ENCODE data around the gene ACTL6B. TPM values are rescaled to one million over a fixed set of nuclear protein-coding genes. Genes with fewer than 3 reads are reported as not detected.
"Not testable (repeated sequence)": the region's sequence is repeated elsewhere in the genome, so short reads cannot be mapped to it uniquely, and the experiment has no call there.

ACTL6B gene
- not detected for total RNA-seq

DNA sequence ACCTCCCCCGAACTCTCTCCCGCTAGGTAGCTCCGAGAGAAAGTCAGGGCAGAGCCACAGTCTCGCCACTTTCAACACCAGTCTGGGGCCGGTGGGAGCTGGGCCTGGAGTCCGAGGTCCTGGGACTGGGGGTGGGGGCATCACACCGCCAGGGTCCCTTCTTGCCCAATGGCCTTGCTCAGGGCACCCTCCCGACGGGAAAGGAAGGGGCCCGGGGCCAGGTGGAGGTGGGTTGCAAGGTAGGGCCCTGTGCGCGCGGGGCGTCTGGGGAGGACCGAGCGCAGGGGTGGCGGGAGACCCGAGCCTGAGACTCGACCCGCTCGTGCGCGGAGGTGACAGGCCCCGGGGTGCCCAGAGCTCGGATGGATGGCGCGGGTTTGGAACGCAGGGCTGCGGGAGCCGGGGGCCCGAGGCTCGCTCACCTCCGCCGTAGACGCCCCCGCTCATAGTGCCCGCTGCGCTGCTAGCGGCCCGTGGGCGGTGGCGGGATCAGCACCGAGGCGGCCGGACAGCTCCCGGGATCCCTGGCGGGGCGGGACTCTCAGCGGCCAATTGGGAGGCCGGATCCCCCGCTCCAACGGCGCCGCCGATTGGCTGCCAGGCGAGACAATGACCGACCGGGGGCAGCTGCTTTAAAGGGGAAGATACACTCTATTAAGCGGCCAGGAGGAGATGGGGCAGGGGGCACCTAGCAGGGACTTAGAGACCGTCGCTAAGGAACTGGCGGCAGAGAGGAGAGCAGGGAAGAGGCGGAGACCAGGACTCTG is at the start of gene ACTL6B:
TSS of gene ACTL6B (minus strand) at position 541 of the 767 bp plus-strand sequence. CDS start at position 447, 94 bp downstream.
- intact Hi-C loops (cut with DNase I), result no loop called here
- peak; percentile 74 for ATAC-seq
- DNase-seq (ENCODE audit: low spot score), result no peak

DNA sequence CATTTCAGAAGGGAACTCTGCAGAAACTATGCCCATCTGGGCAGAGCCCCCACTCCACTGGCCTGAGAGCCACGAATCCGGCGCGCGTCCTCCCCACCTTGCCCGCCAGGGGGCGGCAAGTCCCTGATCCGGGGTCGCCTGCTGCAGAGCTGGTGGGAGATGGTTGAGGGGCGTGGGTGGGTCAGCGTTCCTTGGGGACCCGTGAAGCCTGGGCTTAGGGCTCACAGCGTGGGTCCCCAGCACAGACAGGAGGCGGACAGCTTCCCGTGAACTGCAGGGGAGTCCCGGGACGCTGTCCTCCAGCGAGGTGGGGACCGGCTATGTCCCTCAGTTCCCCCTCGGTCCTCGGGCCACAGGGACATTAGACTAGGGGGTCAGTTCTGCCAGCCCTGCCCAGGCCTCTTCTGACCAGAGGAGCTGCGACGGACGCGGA is 49.1 kb upstream of the ACTL6B start:
- intact Hi-C loops (cut with DNase I), result loop anchor here (2.0 kb wide), 1 partner anchor 145 kb away; no protein-coding TSS in a partner anchor
- DNase-seq (ENCODE audit: low spot score), result peak; percentile 90
- ATAC-seq, result peak; percentile 83

DNA sequence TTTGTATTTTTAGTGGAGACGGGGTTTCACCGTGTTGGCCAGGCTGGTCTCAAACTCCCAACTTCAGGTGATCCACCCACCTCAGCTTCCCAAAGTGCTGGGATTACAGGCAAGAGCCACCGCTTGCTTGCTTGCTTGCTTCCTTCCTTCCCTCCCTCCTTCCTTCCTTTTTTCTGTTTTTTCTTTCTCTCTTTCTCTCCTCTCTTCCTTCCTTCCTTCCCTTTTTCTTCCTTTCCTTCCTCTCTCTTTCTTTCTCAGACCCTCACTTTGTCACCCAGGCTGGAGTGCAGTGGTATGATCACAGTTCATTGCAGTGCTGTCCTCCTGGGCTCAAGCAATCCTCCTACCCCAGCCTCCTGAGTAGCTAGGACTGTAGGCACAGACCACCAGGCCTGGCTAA is 44.8 kb upstream of the ACTL6B start:
- DNase-seq (ENCODE audit: low spot score); ATAC-seq; intact Hi-C loops (cut with DNase I): not testable (repeated sequence)

DNA sequence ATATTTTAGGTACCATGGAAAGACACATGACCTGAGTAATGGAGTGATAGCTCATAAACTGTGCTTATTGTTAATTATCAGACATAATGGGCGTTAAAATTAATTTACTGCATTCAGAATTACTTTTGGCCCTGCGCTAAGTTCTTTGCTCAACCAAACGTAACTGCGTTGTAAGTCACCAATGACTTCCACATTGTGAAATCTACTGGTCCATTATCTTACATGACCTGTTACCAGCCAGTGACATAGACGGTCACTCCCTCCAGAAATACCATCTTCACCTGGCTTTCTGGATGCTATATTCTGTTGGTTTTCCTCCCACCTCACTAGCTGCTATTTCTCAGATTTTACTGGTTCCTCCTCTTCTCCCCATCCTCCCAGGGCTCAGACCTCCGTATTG is 42.8 kb upstream of the ACTL6B start:
- no peak for ATAC-seq
- intact Hi-C loops (cut with DNase I), result no loop called here
- DNase-seq (ENCODE audit: low spot score), result no peak

DNA sequence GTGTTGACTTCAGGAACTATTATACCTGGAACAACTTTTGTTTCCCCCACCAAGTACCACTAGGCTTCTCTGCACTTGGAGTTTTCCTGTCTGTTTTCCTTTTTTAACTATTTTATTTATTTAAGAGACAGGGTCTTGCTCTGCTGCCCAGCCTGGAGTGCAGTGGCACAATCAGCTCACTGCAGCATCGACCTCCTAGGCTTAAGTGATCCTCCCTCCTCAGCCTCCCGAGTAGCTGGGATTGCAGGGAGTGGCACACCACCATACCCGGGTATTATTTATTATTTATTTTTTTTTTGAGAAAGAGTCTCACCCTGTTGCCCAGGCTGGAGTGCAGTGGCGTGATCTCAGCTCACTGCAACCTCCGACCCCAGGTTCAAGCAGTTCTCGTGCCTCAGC is 39.9 kb upstream of the ACTL6B start:
- intact Hi-C loops (cut with DNase I), result no loop called here
- ATAC-seq, result no peak
- DNase-seq (ENCODE audit: low spot score), result no peak

DNA sequence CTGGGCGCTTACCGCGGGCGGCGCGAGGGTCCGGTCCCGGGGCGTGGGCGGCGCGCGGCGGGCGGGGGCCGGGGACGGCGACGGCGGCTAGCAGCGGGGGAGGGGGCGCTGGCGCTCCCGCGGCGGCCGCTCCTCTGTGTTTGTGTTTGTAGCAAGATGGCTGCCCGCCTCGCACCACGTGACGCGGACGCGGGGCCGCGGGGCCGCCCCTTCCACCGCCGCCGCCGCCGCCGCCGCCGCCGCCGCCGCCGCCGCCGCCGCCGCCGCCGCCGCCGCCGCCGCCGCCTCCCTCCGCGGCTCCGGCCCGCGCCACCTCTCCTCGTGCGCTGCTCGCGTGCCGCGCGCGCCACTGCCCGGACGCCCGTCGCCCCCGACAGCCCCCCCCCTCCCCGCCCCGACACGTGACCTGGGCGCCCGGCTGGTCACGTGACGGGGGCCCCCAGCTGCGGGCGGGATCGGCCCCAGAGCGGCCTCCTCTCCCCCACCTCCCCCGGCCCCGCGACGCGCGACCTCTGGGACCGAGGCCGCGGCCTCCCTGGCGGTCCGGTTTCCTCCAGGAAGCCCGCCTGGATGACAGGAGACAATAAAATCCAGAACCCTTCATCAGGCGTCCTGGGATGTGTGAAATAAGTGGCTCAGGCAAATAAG is 38.0 kb upstream of the ACTL6B start, which contains the start of gene GIGYF1:
TSS of gene GIGYF1 (minus strand) at position 153 of the 648 bp plus-strand sequence. CDS start 6,012 bp downstream, outside the sequence.
- intact Hi-C loops (cut with DNase I), result loop anchor here (5.0 kb wide), 1 partner anchor 227 kb away; no protein-coding TSS in a partner anchor
- DNase-seq (ENCODE audit: low spot score) (no peak), ATAC-seq (peak; percentile 41)

DNA sequence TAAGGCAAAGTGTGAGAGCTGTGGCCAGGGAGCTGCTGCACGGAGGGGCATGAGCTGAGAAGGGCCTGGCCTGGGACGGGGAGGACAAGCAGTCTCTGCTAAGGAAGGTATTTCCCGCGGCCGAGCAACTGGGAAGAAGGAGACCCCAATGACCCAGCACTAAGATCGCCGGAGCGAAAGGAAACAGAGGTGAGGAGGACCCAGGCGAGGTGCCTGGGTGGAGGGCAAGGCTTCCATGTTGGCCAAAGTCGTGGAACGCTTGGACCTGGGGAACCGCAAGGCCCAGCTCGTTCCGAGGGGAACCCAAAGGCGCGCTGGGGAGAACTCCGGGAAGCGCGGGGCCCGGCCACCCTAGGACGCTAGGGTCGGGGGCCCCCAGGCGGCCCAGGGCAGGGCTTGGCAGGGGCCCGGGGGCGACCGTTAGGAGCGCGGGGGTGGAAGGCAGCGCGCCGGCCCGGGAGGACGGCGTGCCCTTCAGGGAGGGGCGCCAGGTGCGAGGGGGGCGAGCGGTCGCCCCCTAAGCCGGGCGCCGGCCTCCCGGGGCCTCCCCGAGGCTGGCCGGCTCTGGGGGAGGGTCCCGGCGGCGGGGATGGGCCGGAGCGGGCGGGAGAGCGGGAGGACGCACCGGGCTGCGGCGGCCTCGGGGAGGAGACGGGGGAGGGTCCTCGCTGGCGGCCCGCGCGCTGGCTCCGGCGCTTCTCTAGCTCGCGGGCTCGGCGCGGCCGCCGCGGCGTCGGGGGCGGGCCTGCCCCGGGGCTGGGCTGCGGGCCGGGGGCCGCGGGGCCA is 37.3 kb upstream of the ACTL6B start:
- DNase-seq (ENCODE audit: low spot score) (no peak), ATAC-seq (no peak)
- intact Hi-C loops (cut with DNase I), result loop anchor here (2.0 to 5.0 kb wide), 2 partner anchors 129 to 226 kb away; no protein-coding TSS in a partner anchor

DNA sequence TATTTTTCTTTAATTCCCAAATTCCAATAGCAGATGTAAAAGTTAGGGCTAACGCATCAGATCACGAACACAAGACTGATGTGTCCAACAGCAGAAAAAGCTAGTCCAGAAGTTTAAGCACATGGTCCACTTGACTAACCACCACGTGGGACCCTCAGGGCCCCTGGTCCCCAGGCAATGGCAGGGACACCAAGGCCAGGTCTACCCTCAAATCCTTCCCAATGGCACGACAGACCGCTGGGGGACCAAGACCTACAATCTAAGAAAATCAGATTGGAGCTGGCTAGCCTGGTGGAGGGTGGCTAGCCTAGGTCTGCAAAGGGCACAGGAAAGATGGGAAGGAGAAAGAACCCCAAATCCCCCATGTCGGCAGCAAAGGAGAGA is 36.3 kb upstream of the ACTL6B start:
- intact Hi-C loops (cut with DNase I), result loop anchor here (2.0 to 5.0 kb wide), 2 partner anchors 128 to 225 kb away; no protein-coding TSS in a partner anchor
- ATAC-seq, result no peak
- no peak for DNase-seq (ENCODE audit: low spot score)

DNA sequence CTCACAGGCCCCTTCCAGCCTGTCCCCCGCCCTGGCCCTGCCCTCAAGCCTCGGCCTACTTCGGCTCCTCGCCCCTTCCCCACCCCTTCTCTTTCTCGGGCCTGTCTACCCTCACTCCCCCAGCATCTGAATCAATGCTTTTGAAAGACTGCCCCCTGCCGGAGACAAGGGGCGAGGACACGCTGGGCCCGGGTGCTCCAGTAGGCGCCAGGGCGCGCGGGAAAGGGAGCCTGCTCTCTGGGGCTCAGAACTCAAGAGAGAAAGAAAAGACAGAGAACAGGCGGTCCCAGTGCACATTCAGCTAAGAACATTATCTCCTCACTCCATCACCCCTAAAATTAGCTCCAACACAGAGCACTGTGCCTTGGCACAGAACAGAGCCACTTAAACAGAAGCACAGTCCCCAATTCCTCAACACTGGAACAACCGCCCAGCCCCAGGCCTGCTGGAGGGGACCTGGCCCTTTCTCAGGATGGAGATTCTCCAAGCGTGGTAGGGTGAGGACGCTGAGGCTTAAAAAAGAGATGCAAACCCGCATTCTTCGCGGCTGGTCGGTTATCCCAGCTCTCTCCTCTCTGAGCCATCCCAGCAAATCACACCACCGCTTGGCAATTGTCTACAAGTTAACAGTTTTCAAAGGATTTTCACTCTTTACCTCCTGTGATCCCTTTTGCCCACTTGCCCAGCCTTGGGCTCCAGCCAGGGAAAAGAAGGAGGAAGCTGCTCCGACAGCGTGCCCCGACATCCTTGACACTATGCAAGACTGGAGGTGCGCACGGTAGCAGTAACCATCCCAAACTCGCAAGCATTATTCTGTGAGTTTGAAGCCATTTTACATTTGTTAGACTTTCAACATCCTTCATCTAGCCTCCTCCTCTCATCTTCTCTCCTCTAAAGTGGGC is 35.7 kb upstream of the ACTL6B start:
- peak; percentile 91 for DNase-seq (ENCODE audit: low spot score)
- ATAC-seq, result peak; percentile 88
- intact Hi-C loops (cut with DNase I), result loop anchor here (2.0 to 5.0 kb wide), 2 partner anchors 127 to 225 kb away; no protein-coding TSS in a partner anchor

DNA sequence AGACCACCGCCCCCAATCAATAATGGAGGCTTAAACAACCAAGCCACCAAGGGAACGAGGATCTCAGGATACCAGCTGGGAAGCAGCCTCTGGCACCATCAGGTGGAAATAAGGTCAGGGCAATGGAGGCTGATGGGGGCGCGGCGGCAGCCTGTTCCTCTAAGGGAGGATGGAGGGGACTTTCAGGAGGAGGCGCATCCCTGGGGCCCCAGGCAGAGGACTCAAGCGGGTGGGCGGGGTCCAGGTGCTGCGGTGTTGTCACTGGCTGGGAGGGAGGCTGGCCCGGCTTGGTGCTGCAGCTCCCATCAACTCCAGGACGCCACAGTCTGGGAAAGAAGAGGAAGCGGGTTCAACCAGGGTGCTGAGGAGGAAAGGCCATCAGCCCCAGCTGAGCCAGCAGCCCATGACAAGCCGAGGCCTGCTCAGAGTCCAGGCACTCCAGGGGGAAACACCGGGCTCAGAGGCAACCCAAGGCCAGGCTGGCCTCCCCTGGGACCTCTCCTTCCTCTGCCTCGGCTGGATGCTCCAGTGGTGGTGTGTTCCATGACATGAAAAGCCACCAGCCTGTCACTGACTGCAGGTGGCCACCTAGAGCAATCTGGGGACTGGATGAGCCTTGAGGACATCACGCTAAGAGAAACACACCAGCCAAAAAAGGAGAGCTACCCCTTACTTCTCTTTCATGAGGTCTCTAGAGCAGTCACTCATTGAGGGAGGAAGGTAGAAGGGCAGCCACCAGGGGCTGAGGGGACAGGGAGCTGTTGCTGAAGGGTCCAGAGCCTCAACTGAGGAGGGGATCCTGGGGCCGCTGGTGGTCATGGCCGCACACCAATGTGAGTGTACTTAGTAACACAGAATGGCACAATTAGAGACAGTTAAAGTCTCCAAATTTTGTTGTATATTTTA is 33.2 kb upstream of the ACTL6B start:
- DNase-seq (ENCODE audit: low spot score), result no peak
- no peak for ATAC-seq
- intact Hi-C loops (cut with DNase I), result loop anchor here (5.0 kb wide), 1 partner anchor 222 kb away; no protein-coding TSS in a partner anchor

DNA sequence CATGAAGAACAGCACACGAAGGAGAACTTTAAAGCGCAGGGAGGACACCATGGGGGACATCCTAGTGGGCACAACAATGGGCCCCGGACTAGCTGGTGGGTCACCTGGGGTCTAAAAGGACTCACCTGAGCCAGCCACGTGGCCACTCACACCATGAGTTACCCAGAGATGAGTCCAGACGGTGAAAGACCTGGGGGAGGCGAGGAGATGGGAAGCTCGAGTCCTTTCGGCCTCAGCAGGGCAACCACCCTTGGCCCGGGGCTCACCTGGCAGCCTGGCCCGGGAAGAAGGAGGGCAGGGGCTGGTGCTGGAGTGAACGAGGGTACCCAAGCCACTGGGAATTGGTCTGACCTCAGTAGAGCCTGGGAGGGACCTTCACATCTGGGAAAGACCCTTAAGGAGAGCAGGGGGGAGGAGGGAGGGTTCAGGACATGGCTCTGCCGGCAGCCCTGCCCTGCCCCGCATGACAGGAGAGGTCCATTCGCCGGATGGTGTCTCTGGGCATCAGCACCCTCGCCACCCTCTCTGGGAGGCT is 32.1 kb upstream of the ACTL6B start:
- intact Hi-C loops (cut with DNase I), result no loop called here
- ATAC-seq (no peak), DNase-seq (ENCODE audit: low spot score) (no peak)

DNA sequence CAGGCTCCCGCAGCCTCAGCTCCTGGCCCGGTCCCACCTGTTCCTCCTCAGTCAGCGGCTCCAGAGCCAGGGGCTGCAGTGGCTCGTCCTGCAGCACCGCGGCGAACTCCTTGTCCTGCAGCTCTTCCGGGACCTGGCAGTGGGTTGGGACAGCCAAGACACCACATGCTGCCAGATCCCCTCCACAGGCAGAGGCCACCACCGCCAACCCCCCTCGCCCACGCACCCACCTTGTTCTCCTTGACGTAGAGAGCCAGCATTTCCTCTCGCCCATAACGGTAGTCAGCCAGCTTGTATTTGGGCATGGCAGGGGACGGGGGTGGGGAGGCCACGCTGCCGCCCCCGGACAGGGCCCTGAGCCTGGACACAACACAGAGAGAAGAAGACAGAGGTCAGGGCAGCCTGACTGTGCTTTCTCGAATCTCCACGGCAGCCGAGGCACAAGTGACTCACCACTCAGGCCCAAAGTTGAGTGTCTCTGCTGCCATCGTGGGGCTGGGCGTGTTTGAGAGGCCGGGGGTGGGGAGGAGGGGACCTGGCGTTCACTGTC is 31.6 kb upstream of the ACTL6B start:
- intact Hi-C loops (cut with DNase I), result no loop called here
- ATAC-seq (no peak), DNase-seq (ENCODE audit: low spot score) (no peak)

DNA sequence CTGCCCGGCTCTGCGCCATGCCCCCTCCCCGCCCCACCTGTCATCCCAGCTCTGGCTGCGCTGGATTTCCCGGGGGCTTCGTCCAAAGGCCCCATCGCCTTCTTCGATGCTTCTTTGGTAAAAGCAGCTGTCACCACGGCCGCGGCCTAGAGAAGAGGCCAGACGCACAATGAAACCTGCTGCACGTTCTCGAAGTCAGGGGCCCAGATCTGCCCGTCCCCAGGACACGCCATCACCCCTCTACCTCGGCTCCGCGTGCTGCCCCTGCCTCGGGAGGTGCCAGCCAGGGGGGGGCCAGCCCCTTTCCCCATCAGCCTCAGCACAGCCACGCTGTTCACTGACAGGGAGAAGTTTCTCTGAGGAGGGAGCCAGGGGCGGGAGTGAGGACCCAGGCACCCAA is 31.0 kb upstream of the ACTL6B start:
- intact Hi-C loops (cut with DNase I), result no loop called here
- ATAC-seq (no peak), DNase-seq (ENCODE audit: low spot score) (no peak)

DNA sequence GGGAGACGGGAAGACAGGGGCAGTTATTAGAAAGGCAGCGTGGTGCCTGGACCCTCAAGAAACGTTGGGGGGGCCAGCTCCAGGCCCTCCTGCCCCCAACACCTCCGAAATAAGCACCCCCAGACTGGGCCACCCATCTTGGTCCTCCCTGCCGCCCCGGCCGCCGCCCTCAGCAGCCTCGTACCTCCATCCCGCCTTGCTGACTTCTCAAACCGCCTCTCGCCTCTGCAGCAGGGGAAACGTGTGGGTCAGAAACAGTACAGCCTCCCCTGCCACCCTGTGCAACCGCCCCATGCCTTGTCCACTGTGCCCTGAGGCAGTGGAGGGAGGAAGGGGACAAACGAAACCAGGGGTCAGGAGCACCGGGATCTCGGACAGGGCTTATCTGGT is 30.6 kb upstream of the ACTL6B start:
- intact Hi-C loops (cut with DNase I), result no loop called here
- ATAC-seq (no peak), DNase-seq (ENCODE audit: low spot score) (no peak)

DNA sequence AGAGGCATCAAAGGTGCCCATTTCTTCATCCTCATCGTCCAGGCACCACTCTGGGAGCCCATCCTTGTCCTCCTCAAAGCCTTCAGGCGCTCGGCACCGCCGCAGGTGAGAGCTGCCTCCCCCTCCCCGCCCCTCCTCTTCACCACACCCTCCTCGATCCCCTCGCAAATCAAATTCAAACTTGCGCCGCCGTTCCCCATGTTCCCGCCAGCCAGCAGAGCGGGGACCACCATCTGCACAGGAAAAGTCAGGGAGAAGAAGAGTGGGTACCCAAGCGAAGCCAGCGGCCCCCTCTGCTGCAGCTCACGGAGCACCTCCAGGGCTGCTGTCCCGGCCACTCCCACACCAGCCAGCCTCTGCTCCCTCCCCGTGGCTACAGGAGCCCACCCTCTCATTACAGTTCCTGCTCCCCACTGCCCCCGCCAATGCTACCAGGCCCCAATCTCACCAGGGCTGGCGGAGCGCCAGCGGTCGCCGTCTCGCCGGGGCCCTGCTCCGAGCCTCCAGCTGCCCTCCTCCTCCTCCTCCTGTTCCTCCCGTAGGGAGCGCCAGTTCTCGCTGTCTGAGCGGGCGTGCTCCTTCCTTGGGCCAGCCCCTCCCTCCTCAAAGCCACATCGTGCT is 30.1 kb upstream of the ACTL6B start:
- ATAC-seq (no peak), DNase-seq (ENCODE audit: low spot score) (no peak)
- intact Hi-C loops (cut with DNase I), result no loop called here

DNA sequence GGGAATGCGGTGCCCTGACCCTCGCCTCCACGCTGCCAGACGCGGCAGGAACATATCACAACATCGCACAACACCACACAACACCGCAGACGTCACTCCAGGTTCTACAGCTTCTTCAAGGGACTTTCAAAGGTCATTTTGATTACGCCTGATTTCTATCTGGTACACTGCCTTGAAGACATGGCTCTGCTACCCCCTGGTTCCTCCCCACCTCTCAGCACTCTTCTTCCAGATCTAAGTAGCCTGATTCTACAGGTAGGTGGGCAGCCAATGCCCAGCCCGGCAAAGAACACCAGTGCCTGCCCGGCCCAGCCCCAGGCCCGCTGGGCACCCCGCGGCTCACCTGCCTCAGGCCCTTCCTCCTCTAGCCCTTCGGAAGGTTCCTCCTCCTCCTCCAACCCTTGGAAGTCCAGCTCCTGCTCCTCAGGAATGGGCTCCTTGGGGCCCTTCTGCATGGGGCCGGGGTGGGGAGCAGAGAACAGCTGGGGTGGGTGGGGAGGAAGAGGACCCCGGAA is 29.4 kb upstream of the ACTL6B start:
- no peak for DNase-seq (ENCODE audit: low spot score)
- intact Hi-C loops (cut with DNase I), result no loop called here

More for the DNA sequence above, 29.4 kb upstream of the ACTL6B start:
- ATAC-seq, result no peak
